ENCODE data around the gene RALGAPA2. TPM values are rescaled to one million over a fixed set of nuclear protein-coding genes. Genes with fewer than 3 reads are reported as not detected.
A peak's percentile ranks its signal among the peaks of the same experiment; 100 is the strongest.

Gene RALGAPA2
- total RNA-seq, 1 donor from 2014 or later: 15.7 TPM

- peaks cover 4 to 13% (median 10%) of the 10 kb centered on the region in 3 donors for H3K4me1 ChIP-seq (ENCODE audit: control insufficient read depth in 3 of 3, insufficient read depth in 3 of 3, low read length in 3 of 3)
- peaks cover 51 to 64% (median 64%) of the 10 kb centered on the region in 3 donors for H3K27me3 ChIP-seq (ENCODE audit: control insufficient read depth in 3 of 3, insufficient read depth in 3 of 3, low read length in 3 of 3)
- H3K4me3 ChIP-seq (ENCODE audit: low read length in 3 of 3): no peak overlapping the region
- no peaks in the 10 kb centered on the region for H3K9me3 ChIP-seq (ENCODE audit: control insufficient read depth in 3 of 3, low read length in 3 of 3)
- no peaks in the 10 kb centered on the region for H3K36me3 ChIP-seq (ENCODE audit: control insufficient read depth in 3 of 3, insufficient read depth in 3 of 3, low read length in 3 of 3)
- no peak overlapping the region for H3K27ac ChIP-seq (ENCODE audit: low read depth, low read length)
- no peak overlapping the region for H3K9ac ChIP-seq (ENCODE audit: low read depth in 1 of 3, low read length in 3 of 3)
Observed at GRCh38 chr20:20370094-20370575, 342.3 kb downstream of the RALGAPA2 start.

GRCh38 chr20:20369250-20370093, 343.0 kb downstream of the RALGAPA2 start:
- Histone ChIP-seq H3K27ac (ENCODE audit: low read depth, low read length) (no peak overlapping the region), H3K9ac (ENCODE audit: low read depth in 1 of 3, low read length in 3 of 3) (no peak overlapping the region), H3K27me3 (ENCODE audit: control insufficient read depth in 3 of 3, insufficient read depth in 3 of 3, low read length in 3 of 3) (peaks cover 58 to 71% (median 64%) of the 10 kb centered on the region in 3 donors), H3K36me3 (ENCODE audit: control insufficient read depth in 3 of 3, insufficient read depth in 3 of 3, low read length in 3 of 3) (no peaks in the 10 kb centered on the region), H3K4me3 (ENCODE audit: low read length in 3 of 3) (peak overlapping the region; percentile 7 to 22 (median 20)), H3K9me3 (ENCODE audit: control insufficient read depth in 3 of 3, low read length in 3 of 3) (no peaks in the 10 kb centered on the region), H3K4me1 (ENCODE audit: control insufficient read depth in 3 of 3, insufficient read depth in 3 of 3, low read length in 3 of 3) (peaks cover 4 to 13% (median 10%) of the 10 kb centered on the region in 3 donors)

GRCh38 chr20:20368418-20369249, 343.8 kb downstream of the RALGAPA2 start:
- H3K9ac ChIP-seq (ENCODE audit: low read depth in 1 of 3, low read length in 3 of 3): no peak overlapping the region
- no peak overlapping the region for H3K27ac ChIP-seq (ENCODE audit: low read depth, low read length)
- peaks cover 4 to 14% (median 10%) of the 10 kb centered on the region in 3 donors for H3K4me1 ChIP-seq (ENCODE audit: control insufficient read depth in 3 of 3, insufficient read depth in 3 of 3, low read length in 3 of 3)
- H3K9me3 ChIP-seq (ENCODE audit: control insufficient read depth in 3 of 3, low read length in 3 of 3): no peaks in the 10 kb centered on the region
- H3K27me3 ChIP-seq (ENCODE audit: control insufficient read depth in 3 of 3, insufficient read depth in 3 of 3, low read length in 3 of 3): peaks cover 62 to 75% (median 67%) of the 10 kb centered on the region in 3 donors
- H3K36me3 ChIP-seq (ENCODE audit: control insufficient read depth in 3 of 3, insufficient read depth in 3 of 3, low read length in 3 of 3): no peaks in the 10 kb centered on the region
- peak overlapping the region in 2 of 3 donors; percentile 41 to 43 for H3K4me3 ChIP-seq (ENCODE audit: low read length in 3 of 3)

- Histone ChIP-seq H3K36me3 (ENCODE audit: control insufficient read depth in 3 of 3, insufficient read depth in 3 of 3, low read length in 3 of 3) (no peaks in the 10 kb centered on the region), H3K4me3 (ENCODE audit: low read length in 3 of 3) (peak within 1 kb of the TSS in 2 of 3 donors; percentile 41 to 43), H3K27me3 (ENCODE audit: control insufficient read depth in 3 of 3, insufficient read depth in 3 of 3, low read length in 3 of 3) (peaks cover 63 to 79% (median 66%) of the 10 kb centered on the region in 3 donors), H3K9me3 (ENCODE audit: control insufficient read depth in 3 of 3, low read length in 3 of 3) (no peaks in the 10 kb centered on the region), H3K9ac (ENCODE audit: low read depth in 1 of 3, low read length in 3 of 3) (no peak within 1 kb of the TSS), H3K27ac (ENCODE audit: low read depth, low read length) (no peak within 1 kb of the TSS), H3K4me1 (ENCODE audit: control insufficient read depth in 3 of 3, insufficient read depth in 3 of 3, low read length in 3 of 3) (peaks cover 4 to 16% (median 11%) of the 10 kb centered on the region in 3 donors)
Observed at GRCh38 chr20:20367575-20368417, 344.6 kb downstream of the RALGAPA2 start, which contains the start of gene INSM1. Gene INSM1, plus strand, starts transcription at chr20:20368104. Its CDS starts 164 bp downstream, at chr20:20368268.

GRCh38 chr20:20366876-20367574, 345.4 kb downstream of the RALGAPA2 start:
- H3K27ac ChIP-seq (ENCODE audit: low read depth, low read length): no peak overlapping the region
- H3K27me3 ChIP-seq (ENCODE audit: control insufficient read depth in 3 of 3, insufficient read depth in 3 of 3, low read length in 3 of 3): peaks cover 66 to 76% (median 67%) of the 10 kb centered on the region in 3 donors
- no peaks in the 10 kb centered on the region for H3K9me3 ChIP-seq (ENCODE audit: control insufficient read depth in 3 of 3, low read length in 3 of 3)
- H3K4me1 ChIP-seq (ENCODE audit: control insufficient read depth in 3 of 3, insufficient read depth in 3 of 3, low read length in 3 of 3): peaks cover 4 to 16% (median 11%) of the 10 kb centered on the region in 3 donors
- no peak overlapping the region for H3K4me3 ChIP-seq (ENCODE audit: low read length in 3 of 3)
- H3K9ac ChIP-seq (ENCODE audit: low read depth in 1 of 3, low read length in 3 of 3): no peak overlapping the region
- no peaks in the 10 kb centered on the region for H3K36me3 ChIP-seq (ENCODE audit: control insufficient read depth in 3 of 3, insufficient read depth in 3 of 3, low read length in 3 of 3)

DNA sequence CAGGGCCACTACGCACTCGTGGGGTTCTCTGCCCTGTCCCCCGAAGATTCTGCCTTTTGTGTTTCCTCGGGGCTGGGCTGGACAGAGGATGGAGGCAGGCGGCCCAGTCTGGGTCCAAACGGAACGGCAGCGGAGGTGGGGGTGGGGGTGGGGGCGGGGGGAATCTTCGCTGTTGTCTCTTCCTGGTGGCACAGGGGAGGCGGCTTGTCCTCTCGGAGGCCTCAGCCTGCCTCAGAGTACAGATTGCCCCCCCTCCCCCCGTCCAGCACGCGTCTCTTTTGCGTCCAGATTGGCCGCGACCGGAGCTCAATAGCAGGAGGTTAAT, 345.9 kb downstream of the RALGAPA2 start:
- Histone ChIP-seq H3K36me3 (ENCODE audit: control insufficient read depth in 3 of 3, insufficient read depth in 3 of 3, low read length in 3 of 3) (no peaks in the 10 kb centered on the region), H3K4me1 (ENCODE audit: control insufficient read depth in 3 of 3, insufficient read depth in 3 of 3, low read length in 3 of 3) (peaks cover 4 to 16% (median 11%) of the 10 kb centered on the region in 3 donors), H3K4me3 (ENCODE audit: low read length in 3 of 3) (no peak overlapping the region), H3K9me3 (ENCODE audit: control insufficient read depth in 3 of 3, low read length in 3 of 3) (no peaks in the 10 kb centered on the region), H3K27me3 (ENCODE audit: control insufficient read depth in 3 of 3, insufficient read depth in 3 of 3, low read length in 3 of 3) (peaks cover 67 to 78% (median 69%) of the 10 kb centered on the region in 3 donors), H3K27ac (ENCODE audit: low read depth, low read length) (no peak overlapping the region), H3K9ac (ENCODE audit: low read depth in 1 of 3, low read length in 3 of 3) (no peak overlapping the region)

- Histone ChIP-seq H3K4me3 (ENCODE audit: low read length in 3 of 3) (no peak overlapping the region), H3K9me3 (ENCODE audit: control insufficient read depth in 3 of 3, low read length in 3 of 3) (no peaks in the 10 kb centered on the region), H3K9ac (ENCODE audit: low read depth in 1 of 3, low read length in 3 of 3) (no peak overlapping the region), H3K27ac (ENCODE audit: low read depth, low read length) (no peak overlapping the region), H3K4me1 (ENCODE audit: control insufficient read depth in 3 of 3, insufficient read depth in 3 of 3, low read length in 3 of 3) (peaks cover 4 to 16% (median 11%) of the 10 kb centered on the region in 3 donors), H3K36me3 (ENCODE audit: control insufficient read depth in 3 of 3, insufficient read depth in 3 of 3, low read length in 3 of 3) (no peaks in the 10 kb centered on the region), H3K27me3 (ENCODE audit: control insufficient read depth in 3 of 3, insufficient read depth in 3 of 3, low read length in 3 of 3) (peaks cover 68 to 79% (median 69%) of the 10 kb centered on the region in 3 donors)
Observed at GRCh38 chr20:20365480-20366161, 346.8 kb downstream of the RALGAPA2 start.

- no peak overlapping the region for H3K27ac ChIP-seq (ENCODE audit: low read depth, low read length)
- H3K9ac ChIP-seq (ENCODE audit: low read depth in 1 of 3, low read length in 3 of 3): no peak overlapping the region
- H3K9me3 ChIP-seq (ENCODE audit: control insufficient read depth in 3 of 3, low read length in 3 of 3): no peaks in the 10 kb centered on the region
- H3K4me1 ChIP-seq (ENCODE audit: control insufficient read depth in 3 of 3, insufficient read depth in 3 of 3, low read length in 3 of 3): peaks cover 6 to 16% (median 11%) of the 10 kb centered on the region in 3 donors
- H3K36me3 ChIP-seq (ENCODE audit: control insufficient read depth in 3 of 3, insufficient read depth in 3 of 3, low read length in 3 of 3): no peaks in the 10 kb centered on the region
- no peak overlapping the region for H3K4me3 ChIP-seq (ENCODE audit: low read length in 3 of 3)
- H3K27me3 ChIP-seq (ENCODE audit: control insufficient read depth in 3 of 3, insufficient read depth in 3 of 3, low read length in 3 of 3): peaks cover 64 to 73% (median 64%) of the 10 kb centered on the region in 3 donors
Observed at GRCh38 chr20:20364593-20365479, 347.6 kb downstream of the RALGAPA2 start.

Data from skeletal muscle tissue (tissue), 4 donors.